Activated CD8-positive, alpha-beta memory T cell treated with anti-CD3 and anti-CD28 coated beads, Interleukin-2, amount 50 U/mL, for 24 hours (primary cell): Measurements from ENCODE around the gene FHL1.
"Not testable (repeated sequence)": the region's sequence is repeated elsewhere in the genome, so short reads cannot be mapped to it uniquely, and the experiment has no call there.

Experiments
- DNase-seq: peaks from one replicate; pipeline ENCODE4 v3.0.0-alpha.2; 2020; ENCODE audit errors: extremely low read depth

FHL1 gene

DNA sequence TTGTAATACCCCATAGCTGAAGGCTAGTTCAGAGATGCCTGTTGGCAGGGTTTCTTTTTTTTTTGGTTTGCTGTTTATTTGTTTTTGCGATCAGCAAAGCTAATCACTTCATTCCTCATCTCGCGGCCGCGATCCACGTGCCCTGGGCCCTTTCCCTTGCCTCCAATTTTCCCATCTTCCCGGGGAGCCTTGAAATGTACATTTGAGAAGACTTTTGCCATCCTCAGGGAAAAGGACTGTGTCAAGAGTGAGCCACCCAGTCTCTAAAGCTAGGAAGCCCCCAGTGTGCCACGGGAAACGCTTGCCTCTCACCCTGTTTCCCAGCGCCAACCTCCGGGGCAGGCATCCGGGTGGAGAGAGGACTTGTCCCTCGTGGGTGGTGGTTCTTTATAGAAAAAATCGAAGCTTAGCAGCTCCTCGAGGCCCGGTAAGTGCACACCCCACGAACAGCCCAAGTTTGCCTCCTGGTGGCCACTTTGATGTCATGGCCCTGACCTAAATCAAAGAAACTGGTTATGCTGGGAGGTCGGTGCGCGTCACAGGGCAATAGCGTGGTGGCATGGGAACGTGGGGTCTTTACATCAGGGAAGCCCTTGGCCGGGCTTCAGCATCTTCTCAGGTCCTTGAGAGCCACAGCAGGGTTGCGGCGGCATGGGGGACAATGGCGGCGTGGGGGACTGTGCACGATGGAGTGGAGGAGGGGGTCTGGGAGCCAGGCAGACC, 61.8 kb downstream of the FHL1 start:
- no peak for DNase-seq

GRCh38 chrX:136209751-136210150, 62.4 kb downstream of the FHL1 start:
- no peak for DNase-seq

GRCh38 chrX:136210243-136210642, 62.9 kb downstream of the FHL1 start:
- no peak for DNase-seq

DNA sequence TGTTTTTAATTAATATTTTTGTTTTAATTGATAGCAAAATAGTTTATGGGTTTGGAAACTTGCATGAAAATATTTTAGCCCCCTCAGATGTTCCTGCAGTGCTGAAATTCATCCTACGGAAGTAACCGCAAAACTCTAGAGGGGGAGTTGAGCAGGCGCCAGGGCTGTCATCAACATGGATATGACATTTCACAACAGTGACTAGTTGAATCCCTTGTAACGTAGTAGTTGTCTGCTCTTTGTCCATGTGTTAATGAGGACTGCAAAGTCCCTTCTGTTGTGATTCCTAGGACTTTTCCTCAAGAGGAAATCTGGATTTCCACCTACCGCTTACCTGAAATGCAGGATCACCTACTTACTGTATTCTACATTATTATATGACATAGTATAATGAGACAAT, 63.5 kb downstream of the FHL1 start:
- no peak for DNase-seq

GRCh38 chrX:136211766-136212556, 64.6 kb downstream of the FHL1 start:
- DNase-seq, result no peak

DNA sequence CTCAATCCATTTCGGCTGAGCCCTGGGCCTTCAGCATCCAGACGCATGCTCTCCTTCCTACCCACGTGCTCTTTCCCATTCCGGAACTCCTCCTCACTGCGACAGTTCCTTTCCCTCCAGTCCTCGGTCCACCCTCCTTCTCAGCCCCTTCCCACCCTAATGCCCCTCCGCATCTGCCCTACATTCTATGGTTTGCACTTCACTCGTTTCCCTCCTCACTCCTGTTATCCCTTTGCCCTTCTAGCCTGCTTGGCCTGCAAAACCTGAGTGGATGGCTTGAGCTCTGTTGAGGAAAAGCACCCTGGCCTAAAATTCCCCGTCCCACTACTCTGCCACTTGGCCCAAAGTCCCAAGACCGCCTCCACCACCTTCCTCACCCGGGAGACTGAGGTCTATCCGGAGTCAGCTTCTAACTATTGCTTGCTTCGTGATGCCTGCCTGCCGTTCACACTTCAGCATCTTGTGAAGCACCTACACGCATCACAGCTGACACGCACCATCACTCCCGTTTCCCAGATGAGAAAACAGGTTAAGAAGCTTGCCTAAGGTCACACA, 65.3 kb downstream of the FHL1 start:
- DNase-seq, result no peak

DNA sequence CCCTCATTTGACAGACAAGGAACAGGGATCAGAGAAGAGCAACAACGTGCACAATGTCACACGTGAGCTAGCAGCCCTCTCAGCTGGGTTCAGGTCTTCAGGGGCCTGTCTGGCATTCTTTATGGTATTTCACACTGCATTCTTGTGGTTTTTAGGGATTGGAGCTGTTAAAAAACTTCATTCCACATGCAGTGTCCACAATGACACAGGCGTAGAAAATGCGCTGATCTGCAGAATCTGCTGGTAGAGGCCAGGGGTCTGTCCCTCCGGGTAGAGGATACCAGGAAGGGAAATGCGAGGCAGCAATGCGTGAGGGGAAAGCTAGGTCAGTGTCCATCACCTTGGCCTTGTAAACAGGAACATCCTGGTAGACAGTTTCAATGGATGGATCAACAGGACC, 67.2 kb downstream of the FHL1 start:
- no peak for DNase-seq

GRCh38 chrX:136215559-136215958, 68.2 kb downstream of the FHL1 start:
- no peak for DNase-seq

DNA sequence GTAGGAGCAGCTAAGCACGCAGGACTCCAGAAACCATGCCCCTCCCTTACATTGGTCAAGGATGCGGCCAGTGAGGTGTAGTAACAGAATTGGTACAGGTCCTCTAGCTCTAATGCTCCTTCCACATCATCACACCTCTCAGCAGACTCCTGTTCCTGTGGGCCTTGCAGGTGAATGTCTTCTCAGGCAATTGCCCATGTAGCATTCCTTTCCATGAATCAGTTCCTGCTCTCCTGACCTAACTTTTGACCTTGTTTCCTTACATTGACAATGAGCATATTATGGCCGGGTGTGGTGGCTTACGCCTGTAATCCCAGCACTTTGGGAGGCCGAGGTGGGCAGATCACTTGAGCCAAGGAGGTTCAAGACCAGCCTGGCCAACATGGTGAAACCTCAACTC, 72.6 kb downstream of the FHL1 start:
- no peak for DNase-seq

- DNase-seq, result no peak
Observed at GRCh38 chrX:136220540-136220939, 73.2 kb downstream of the FHL1 start.

GRCh38 chrX:136220951-136221350, 73.6 kb downstream of the FHL1 start:
- no peak for DNase-seq

DNA sequence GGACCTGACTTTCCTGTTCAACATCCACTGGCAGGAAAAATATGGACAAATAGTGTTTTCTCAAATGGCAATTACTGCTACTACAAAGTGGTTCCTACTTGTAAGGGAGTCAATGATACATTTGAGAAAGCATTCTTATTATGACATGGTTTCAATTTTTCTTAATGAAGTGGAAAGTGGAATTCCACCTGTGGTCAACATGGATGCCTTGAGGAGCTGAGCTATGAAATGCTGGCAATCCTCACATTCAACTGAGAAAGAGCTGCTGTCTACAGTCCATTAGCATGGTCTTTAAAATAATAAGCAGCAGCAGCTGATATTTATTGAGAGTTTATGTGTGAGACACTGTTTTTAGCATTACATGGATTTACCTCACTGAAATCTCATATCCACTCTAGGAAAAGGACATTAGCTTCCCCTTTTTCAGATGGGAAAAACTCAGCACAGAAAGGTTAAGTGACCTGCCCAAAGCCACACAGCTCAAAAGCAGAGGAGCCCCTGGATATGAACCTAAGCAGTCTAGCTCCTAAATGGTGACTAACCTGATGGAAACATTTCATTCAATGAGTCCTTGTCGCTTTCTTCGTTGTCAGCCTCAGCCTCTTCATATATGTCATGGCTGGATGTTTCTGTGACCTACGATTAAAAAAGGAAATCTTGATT, 74.6 kb downstream of the FHL1 start:
- no peak for DNase-seq

GRCh38 chrX:136227074-136227473, 79.7 kb downstream of the FHL1 start:
- no peak for DNase-seq

DNA sequence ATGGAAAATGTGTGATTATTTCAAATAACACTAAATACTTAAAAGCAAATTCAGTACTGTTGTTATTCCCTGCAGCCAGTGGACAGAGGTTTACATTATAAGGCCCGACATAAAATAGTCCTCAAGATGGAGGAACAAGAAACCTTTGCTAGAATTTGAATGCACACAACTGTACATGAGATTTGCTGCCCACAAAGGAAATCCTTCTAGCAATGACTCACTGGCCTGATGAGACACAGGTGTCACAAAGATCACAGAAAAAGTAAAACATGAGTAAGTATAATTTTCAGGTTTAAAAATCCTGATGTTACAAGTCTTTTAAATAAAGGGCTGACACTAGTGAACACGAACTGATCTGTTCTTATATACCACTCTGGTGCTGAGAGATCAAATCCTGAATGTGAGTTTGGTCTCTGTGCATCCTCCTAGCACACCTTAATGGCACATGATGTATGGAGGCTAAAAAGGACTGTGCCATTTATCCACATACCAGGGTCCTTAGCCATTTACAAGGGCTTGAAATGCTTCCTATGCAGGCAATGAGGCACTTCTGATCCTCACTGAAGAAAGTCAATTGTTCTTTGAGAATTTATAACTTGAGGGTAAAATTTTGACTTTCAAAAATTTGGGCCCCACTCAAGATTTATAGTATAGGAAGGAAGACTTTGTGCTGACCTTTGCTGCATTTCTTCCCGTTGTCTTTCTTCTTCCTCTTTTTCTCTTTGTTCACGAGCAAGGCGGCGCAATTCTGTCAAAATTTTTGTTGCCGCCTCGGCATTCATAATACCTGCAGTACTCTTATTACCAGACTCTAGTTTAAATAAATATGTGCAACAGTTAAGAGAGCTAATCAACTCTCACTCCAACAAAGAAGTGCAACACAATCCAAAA, 80.9 kb downstream of the FHL1 start:
- no peak for DNase-seq

GRCh38 chrX:136228839-136229207, 81.5 kb downstream of the FHL1 start:
- DNase-seq, result no peak

DNA sequence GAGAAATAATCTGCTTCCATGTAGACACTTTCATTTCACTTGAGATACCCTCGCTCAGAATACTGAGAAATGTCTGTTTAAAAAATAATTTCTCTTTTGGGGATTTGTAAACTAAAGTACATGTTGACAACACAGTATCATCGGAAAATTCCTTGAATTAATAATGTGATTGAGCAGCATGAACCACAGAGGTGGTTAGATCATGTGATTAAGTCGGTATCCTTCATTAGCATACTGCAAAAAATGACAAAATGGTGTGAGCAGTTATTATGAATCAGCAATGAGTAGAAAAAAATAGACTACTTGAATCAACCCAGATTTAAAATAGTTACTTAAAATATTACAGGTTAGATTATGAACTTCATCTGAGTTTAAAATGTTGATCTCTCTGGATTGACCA, 89.7 kb downstream of the FHL1 start:
- DNase-seq, result no peak

- not testable (repeated sequence) for DNase-seq
Observed at GRCh38 chrX:136237849-136238248, 90.5 kb downstream of the FHL1 start.

- DNase-seq, result no peak
Observed at GRCh38 chrX:136246201-136246600, 98.9 kb downstream of the FHL1 start.

GRCh38 chrX:136250191-136251040, 103.1 kb downstream of the FHL1 start:
- no peak for DNase-seq
